ENCODE measurements around the gene DICER1.

Gene DICER1

GRCh38 chr14:95055318-95055717 lies 102.0 kb downstream of the DICER1 start:
- DNase-seq (ENCODE audit: low spot score): no peak
- H3K27me3 Mint-ChIP-seq (ENCODE audit: low read depth): no peaks in the 10 kb centered on the region
- no peak overlapping the region for H3K4me3 Mint-ChIP-seq
- no peak overlapping the region for H3K27ac Mint-ChIP-seq
- H3K4me1 Mint-ChIP-seq (ENCODE audit: low read depth): peaks cover 3% of the 10 kb centered on the region
- H3K9me3 Mint-ChIP-seq: no peaks in the 10 kb centered on the region
- H3K36me3 Mint-ChIP-seq (ENCODE audit: low read depth): no peaks in the 10 kb centered on the region

DNA sequence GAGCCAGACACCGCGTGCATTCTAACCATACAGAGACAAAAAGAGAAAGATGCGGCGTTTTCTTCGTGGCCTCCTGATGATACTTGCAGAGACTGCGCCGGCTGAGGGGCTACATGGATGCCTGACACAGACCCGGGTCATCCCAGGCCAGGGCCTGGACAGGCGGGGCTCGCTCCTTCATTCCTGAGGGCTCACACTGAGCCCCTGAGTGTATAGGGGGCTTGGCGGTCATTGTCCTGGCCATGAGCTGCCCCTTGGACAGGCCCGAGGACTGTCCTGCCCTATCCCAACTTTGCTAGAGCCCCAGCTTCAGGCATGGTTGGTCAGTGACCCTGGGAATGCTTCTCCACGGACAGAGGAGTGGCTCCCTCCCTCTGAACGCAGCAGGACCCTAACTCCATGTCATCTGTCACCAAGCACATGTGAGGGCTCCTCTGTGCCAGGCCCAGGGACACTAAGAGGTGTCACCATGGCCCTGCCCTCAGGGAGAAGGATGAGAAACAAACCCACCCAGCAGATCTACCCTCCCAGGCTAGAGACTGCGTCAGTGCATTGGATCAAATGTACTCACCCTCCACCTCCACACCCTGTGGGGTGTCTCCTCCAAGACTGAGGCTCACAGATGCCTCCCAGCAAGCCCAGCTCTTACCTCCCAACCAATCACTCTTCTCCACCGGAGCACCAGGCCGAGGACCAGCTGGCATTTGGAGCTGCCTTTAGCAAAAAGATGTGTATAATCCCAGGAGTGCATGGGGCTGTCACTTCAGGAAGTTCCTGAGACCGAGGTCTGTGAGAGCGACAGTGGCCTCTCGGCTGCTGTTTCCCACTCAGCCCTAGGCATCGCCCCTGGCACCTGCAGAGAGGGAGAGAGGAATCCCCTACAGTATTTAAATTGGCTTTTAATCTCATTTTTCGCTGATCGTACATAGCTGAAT lies 102.7 kb downstream of the DICER1 start:
- no peaks in the 10 kb centered on the region for H3K27me3 Mint-ChIP-seq (ENCODE audit: low read depth)
- no peak overlapping the region for H3K27ac Mint-ChIP-seq
- no peaks in the 10 kb centered on the region for H3K9me3 Mint-ChIP-seq
- no peak for DNase-seq (ENCODE audit: low spot score)
- no peaks in the 10 kb centered on the region for H3K36me3 Mint-ChIP-seq (ENCODE audit: low read depth)
- peaks cover 3% of the 10 kb centered on the region for H3K4me1 Mint-ChIP-seq (ENCODE audit: low read depth)
- no peak overlapping the region for H3K4me3 Mint-ChIP-seq

GRCh38 chr14:95052016-95052585 lies 105.2 kb downstream of the DICER1 start:
- H3K4me3 Mint-ChIP-seq: no peak overlapping the region
- no peaks in the 10 kb centered on the region for H3K36me3 Mint-ChIP-seq (ENCODE audit: low read depth)
- no peaks in the 10 kb centered on the region for H3K9me3 Mint-ChIP-seq
- H3K27me3 Mint-ChIP-seq (ENCODE audit: low read depth): no peaks in the 10 kb centered on the region
- no peak overlapping the region for H3K27ac Mint-ChIP-seq
- no peaks in the 10 kb centered on the region for H3K4me1 Mint-ChIP-seq (ENCODE audit: low read depth)
- DNase-seq (ENCODE audit: low spot score): no peak

GRCh38 chr14:95049952-95050351 lies 107.4 kb downstream of the DICER1 start:
- Mint-ChIP-seq H3K9me3 (no peaks in the 10 kb centered on the region), H3K4me1 (ENCODE audit: low read depth) (no peaks in the 10 kb centered on the region), H3K4me3 (no peak overlapping the region), H3K27ac (no peak overlapping the region), H3K27me3 (ENCODE audit: low read depth) (no peaks in the 10 kb centered on the region), H3K36me3 (ENCODE audit: low read depth) (no peaks in the 10 kb centered on the region)
- DNase-seq (ENCODE audit: low spot score): no peak

GRCh38 chr14:95048771-95049312 lies 108.5 kb downstream of the DICER1 start:
- Mint-ChIP-seq H3K27me3 (ENCODE audit: low read depth) (no peaks in the 10 kb centered on the region), H3K9me3 (no peaks in the 10 kb centered on the region), H3K36me3 (ENCODE audit: low read depth) (no peaks in the 10 kb centered on the region), H3K27ac (no peak overlapping the region), H3K4me3 (no peak overlapping the region), H3K4me1 (ENCODE audit: low read depth) (no peaks in the 10 kb centered on the region)
- no peak for DNase-seq (ENCODE audit: low spot score)

GRCh38 chr14:95047754-95048153 lies 109.6 kb downstream of the DICER1 start:
- Mint-ChIP-seq H3K36me3 (ENCODE audit: low read depth) (no peaks in the 10 kb centered on the region), H3K9me3 (no peaks in the 10 kb centered on the region), H3K4me3 (no peak overlapping the region), H3K27me3 (ENCODE audit: low read depth) (no peaks in the 10 kb centered on the region), H3K27ac (no peak overlapping the region), H3K4me1 (ENCODE audit: low read depth) (no peaks in the 10 kb centered on the region)
- DNase-seq (ENCODE audit: low spot score): no peak

GRCh38 chr14:95046711-95047681 lies 110.3 kb downstream of the DICER1 start:
- no peak for DNase-seq (ENCODE audit: low spot score)
- H3K27me3 Mint-ChIP-seq (ENCODE audit: low read depth): no peaks in the 10 kb centered on the region
- H3K27ac Mint-ChIP-seq: no peak overlapping the region
- H3K4me1 Mint-ChIP-seq (ENCODE audit: low read depth): no peaks in the 10 kb centered on the region
- H3K9me3 Mint-ChIP-seq: no peaks in the 10 kb centered on the region
- no peaks in the 10 kb centered on the region for H3K36me3 Mint-ChIP-seq (ENCODE audit: low read depth)
- no peak overlapping the region for H3K4me3 Mint-ChIP-seq

DNA sequence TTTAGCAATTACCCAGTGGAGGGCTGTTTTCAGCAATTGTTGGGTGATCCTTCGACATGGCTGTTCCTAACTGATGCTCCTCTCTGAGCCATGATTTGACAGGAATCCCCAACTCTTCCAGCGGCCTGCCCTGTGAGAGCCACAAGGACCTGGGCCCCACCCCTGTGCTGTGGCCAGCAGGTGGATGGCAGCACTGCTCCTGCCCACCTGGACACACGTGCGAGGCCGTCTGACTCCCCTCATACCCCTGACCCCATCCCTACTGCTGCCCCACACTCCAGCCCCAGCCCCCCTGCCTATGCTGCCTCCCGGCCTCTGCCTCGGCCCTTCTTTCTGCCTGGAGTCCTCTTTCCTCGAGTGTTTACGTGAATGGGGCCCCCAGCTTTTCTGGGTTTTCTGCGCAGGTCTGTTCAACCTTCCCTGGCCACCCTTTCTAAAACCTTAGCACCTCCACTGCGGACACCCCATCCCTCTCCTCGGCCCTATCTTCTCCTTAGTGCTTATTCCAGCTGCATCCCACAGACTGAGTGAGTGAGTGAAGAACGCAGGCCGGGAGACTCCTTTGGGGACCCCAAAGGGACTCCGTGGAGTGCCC lies 111.4 kb downstream of the DICER1 start:
- Mint-ChIP-seq H3K27ac (no peak overlapping the region), H3K27me3 (ENCODE audit: low read depth) (no peaks in the 10 kb centered on the region), H3K4me1 (ENCODE audit: low read depth) (no peaks in the 10 kb centered on the region), H3K36me3 (ENCODE audit: low read depth) (no peaks in the 10 kb centered on the region), H3K4me3 (no peak overlapping the region), H3K9me3 (no peaks in the 10 kb centered on the region)
- DNase-seq (ENCODE audit: low spot score): no peak

DNA sequence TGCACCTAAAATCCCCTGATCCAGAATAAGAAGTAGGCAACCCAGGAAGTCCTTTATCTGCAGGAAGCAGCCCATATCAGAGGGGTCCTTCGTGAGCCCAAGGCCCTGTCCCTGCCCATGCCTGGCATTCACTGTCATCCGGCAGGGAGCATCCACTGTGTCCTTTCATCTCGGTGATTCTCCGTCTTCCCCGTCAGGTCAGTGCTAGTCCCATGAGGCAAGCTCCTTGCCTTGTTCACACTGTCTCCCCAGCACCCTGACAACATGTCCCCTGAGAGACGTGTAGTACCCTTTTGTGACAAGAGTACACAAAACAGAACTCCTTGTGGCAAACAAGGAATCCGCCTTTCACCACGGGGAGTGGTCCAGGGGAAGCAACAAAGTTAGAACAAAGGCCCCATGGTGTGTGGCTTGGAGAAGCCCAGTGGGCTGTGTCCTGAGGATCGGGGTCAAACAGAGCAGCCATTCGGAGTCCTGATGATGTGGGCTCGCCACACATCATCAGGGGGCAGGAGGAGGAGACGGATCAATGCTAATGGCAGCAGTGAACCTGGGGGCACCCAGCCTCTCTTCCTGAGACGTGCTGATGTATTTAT lies 112.1 kb downstream of the DICER1 start:
- H3K4me3 Mint-ChIP-seq: no peak overlapping the region
- DNase-seq (ENCODE audit: low spot score): no peak
- H3K4me1 Mint-ChIP-seq (ENCODE audit: low read depth): no peaks in the 10 kb centered on the region
- H3K9me3 Mint-ChIP-seq: no peaks in the 10 kb centered on the region
- no peaks in the 10 kb centered on the region for H3K27me3 Mint-ChIP-seq (ENCODE audit: low read depth)
- no peak overlapping the region for H3K27ac Mint-ChIP-seq
- no peaks in the 10 kb centered on the region for H3K36me3 Mint-ChIP-seq (ENCODE audit: low read depth)

GRCh38 chr14:95044463-95045105 lies 112.7 kb downstream of the DICER1 start:
- Mint-ChIP-seq H3K4me3 (no peak overlapping the region), H3K27ac (no peak overlapping the region), H3K27me3 (ENCODE audit: low read depth) (no peaks in the 10 kb centered on the region), H3K9me3 (no peaks in the 10 kb centered on the region), H3K4me1 (ENCODE audit: low read depth) (no peaks in the 10 kb centered on the region), H3K36me3 (ENCODE audit: low read depth) (no peaks in the 10 kb centered on the region)
- no peak for DNase-seq (ENCODE audit: low spot score)

DNA sequence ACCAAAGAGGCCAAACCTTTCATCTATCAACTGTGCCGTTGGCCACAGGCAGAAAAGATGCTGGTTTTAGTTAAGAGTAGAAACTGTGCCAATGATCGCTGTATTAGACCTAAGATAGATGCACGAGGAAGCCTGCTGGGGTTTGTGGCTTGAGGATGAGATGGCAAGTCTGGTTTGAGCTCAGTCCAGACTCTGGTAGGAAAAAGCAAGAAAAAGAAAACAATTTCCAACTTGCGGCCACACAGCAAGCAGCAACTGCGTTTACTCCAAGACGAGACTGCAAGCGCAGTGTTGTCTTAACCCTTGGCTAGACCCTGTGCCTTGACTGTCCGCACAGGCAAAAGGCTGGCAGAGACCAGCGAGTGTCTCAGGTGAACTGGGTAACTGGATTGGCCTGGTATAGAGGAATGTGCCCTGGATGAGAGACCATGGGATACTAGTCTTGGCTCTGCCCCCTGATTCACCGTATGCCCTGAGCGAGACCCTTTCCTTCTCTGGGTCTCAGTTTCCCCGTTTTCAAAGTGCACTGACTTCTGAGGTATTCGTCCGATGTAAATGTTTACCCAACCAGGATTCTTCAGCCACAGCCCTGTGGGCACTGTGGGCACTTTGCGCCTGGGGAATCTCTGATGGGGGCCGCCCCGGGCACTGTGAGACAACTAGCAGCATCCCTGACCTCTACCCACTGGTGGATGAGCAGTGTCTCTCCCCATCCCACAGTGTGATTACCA lies 113.4 kb downstream of the DICER1 start:
- Mint-ChIP-seq H3K27me3 (ENCODE audit: low read depth) (no peaks in the 10 kb centered on the region), H3K4me1 (ENCODE audit: low read depth) (no peaks in the 10 kb centered on the region), H3K27ac (no peak overlapping the region), H3K9me3 (no peaks in the 10 kb centered on the region), H3K36me3 (ENCODE audit: low read depth) (no peaks in the 10 kb centered on the region), H3K4me3 (no peak overlapping the region)
- no peak for DNase-seq (ENCODE audit: low spot score)

GRCh38 chr14:95043314-95043713 lies 114.0 kb downstream of the DICER1 start:
- no peak overlapping the region for H3K4me3 Mint-ChIP-seq
- no peak for DNase-seq (ENCODE audit: low spot score)
- H3K27ac Mint-ChIP-seq: no peak overlapping the region
- H3K27me3 Mint-ChIP-seq (ENCODE audit: low read depth): no peaks in the 10 kb centered on the region
- H3K9me3 Mint-ChIP-seq: no peaks in the 10 kb centered on the region
- no peaks in the 10 kb centered on the region for H3K36me3 Mint-ChIP-seq (ENCODE audit: low read depth)
- H3K4me1 Mint-ChIP-seq (ENCODE audit: low read depth): no peaks in the 10 kb centered on the region
